Motor neuron (in vitro differentiated cells): ENCODE data around the gene ODAD3. TPM values are rescaled to one million over a fixed set of nuclear protein-coding genes. Genes with fewer than 3 reads are reported as not detected.
"Not testable (repeated sequence)": the region's sequence is repeated elsewhere in the genome, so short reads cannot be mapped to it uniquely, and the experiment has no call there.

Source experiments
- ATAC-seq, 8 experiments: fragments of 200-7000 bp; cut with Tn5 transposase; replicated peaks in 6 of 8; 2 replicates each; pipeline ENCODE4 v1.8.0; 2021; ENCODE audit warnings: mild to moderate bottlenecking in 8 of 8, moderate library complexity in 8 of 8
- H3K27ac ChIP-seq, 2 donors: fragments of 250-450 bp; sonication (Bioruptor Pico); 2 replicates each; pipeline ENCODE4 v1.9.0; 2021; ENCODE audit warnings: antibody characterized with exemption in 2 of 2, mild to moderate bottlenecking in 2 of 2, moderate library complexity in 1 of 2
- H3K4me1 ChIP-seq, 2 donors: fragments of 250-450 bp; sonication (Bioruptor Pico); replicated peaks in 1 of 2; 2 replicates each; pipeline ENCODE4 v1.6.1; 2021; ENCODE audit warnings: antibody characterized with exemption in 2 of 2, mild to moderate bottlenecking in 2 of 2, moderate library complexity in 1 of 2
- H3K4me3 ChIP-seq, 5 donors: fragments of 250-450 bp; sonication (Bioruptor Pico); 2 replicates each; pipeline ENCODE4 v1.9.0; 2021; ENCODE audit warnings: antibody characterized with exemption in 5 of 5, mild to moderate bottlenecking in 5 of 5, moderate library complexity in 4 of 5
- WGBS, 10 experiments: fragments of 450-650 bp; shearing (Covaris generic); methylation state at CpG; one replicate each; pipeline ENCODE4 v1.0.0; 2022; 5-methylcytosine and 5-hydroxymethylcytosine counted together
- in situ Hi-C, 9 experiments: fragments of 400-800 bp; cut with MboI; loops; one replicate each; pipeline ENCODE4 v1.15.0; 2021; ENCODE audit warnings: low sequenced_read_pairs in 9 of 9, low pct_unique_long_range_greater_than_20kb in 2 of 9; ENCODE audit not compliant: unreplicated experiment in 9 of 9
- total RNA-seq, 8 experiments: library from RNA; unstranded; fragments of 300-600 nt; gene quantifications; 2 replicates each; pipeline versions ENCODE4 v1.2.3 to v1.2.4, GENCODE V29; 2022

ODAD3 gene
- total RNA-seq, 8 experiments from 2014 or later, result 0.45 to 5.1 (median 1.6) TPM

DNA sequence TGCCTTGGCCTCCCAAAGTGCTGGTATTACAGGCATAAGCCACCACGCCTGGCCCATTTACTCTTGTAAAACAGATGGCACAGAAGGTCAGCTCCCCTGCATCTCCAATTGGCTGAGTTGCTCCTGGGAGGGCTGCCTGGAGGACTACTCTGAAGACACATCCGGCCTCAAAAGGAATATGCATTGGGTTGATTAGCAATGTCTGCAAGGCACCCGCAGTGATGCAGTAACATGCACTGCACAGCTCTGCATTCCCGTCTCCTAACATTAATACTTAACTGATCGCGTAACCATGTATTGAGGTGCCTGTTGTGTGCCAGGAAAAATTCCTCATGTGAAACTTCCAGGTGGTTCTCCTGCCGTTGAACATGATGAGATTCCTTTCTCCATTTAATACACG lies 40.9 kb upstream of the ODAD3 start:
- in situ Hi-C loops, result loop anchor here in 3 of 9 experiments (25.0 kb wide), 1 partner anchor 189 kb away; the partner anchor contains the start of gene TSPAN16 (in 3 of the 3)
- WGBS, 10 experiments, result 0 to 100% (median 80%) methylated on average over 1 to 8 of the region's 8 CpGs; no CpG with 5 or more reads in 2 of the 10 experiments
- Histone ChIP-seq H3K4me1 (peaks cover 0 to 8% of the 10 kb centered on the region in 2 donors), H3K27ac (no peak overlapping the region), H3K4me3 (no peak overlapping the region)
- peak in 1 of 8 experiments; percentile 14 for ATAC-seq

DNA sequence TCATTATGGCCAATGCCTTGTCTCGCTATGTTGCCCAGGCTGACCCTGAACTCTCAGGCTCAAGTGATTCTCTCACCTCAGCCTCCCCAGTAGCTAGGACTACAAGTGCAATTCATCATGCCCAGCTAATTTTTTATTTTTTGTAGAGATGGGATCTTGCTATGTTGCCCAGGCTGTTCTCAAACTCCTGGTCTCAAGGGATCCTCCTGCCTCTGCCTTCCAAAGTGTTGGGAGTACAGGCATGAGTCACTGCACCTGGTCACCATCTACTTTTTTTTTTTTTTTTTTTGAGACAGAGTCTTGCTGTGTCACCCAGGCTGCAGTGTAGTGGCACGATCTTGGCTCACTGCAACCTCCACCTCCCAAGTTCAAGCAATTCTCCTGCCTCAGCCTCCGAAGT lies 40.4 kb upstream of the ODAD3 start:
- in situ Hi-C loops, result loop anchor here in 3 of 9 experiments (25.0 kb wide), 1 partner anchor 188 kb away; the partner anchor contains the start of gene TSPAN16 (in 3 of the 3)
- ATAC-seq, H3K4me1 ChIP-seq, H3K27ac ChIP-seq, H3K4me3 ChIP-seq: not testable (repeated sequence)
- 60 to 100% (median 100%) methylated on average over 1 to 2 of the region's 3 CpGs; no CpG with 5 or more reads in 3 of the 10 experiments for WGBS, 10 experiments

- in situ Hi-C loops, result no loop called here
- ATAC-seq, result no peak
- WGBS, 10 experiments, result 0 to 95% (median 25%) methylated on average over 1 to 3 of the region's 4 CpGs; no CpG with 5 or more reads in 6 of the 10 experiments
- Histone ChIP-seq H3K4me3 (no peak overlapping the region), H3K4me1 (peaks cover 0 to 2% of the 10 kb centered on the region in 2 donors), H3K27ac (no peak overlapping the region)
These were observed 38.8 kb upstream of the ODAD3 start for GRCh38 chr19:11473725-11474124.

GRCh38 chr19:11468266-11468845 lies 33.4 kb upstream of the ODAD3 start:
- H3K27ac ChIP-seq, in situ Hi-C loops, H3K4me3 ChIP-seq: not testable (repeated sequence)
- 7 to 100% (median 72%) methylated on average over 1 to 8 of the region's 8 CpGs; no CpG with 5 or more reads in 1 of the 10 experiments for WGBS, 10 experiments
- ATAC-seq, result peak in 2 of 8 experiments; percentile 59 to 71
- peaks cover 9 to 13% of the 10 kb centered on the region in 2 donors for H3K4me1 ChIP-seq

DNA sequence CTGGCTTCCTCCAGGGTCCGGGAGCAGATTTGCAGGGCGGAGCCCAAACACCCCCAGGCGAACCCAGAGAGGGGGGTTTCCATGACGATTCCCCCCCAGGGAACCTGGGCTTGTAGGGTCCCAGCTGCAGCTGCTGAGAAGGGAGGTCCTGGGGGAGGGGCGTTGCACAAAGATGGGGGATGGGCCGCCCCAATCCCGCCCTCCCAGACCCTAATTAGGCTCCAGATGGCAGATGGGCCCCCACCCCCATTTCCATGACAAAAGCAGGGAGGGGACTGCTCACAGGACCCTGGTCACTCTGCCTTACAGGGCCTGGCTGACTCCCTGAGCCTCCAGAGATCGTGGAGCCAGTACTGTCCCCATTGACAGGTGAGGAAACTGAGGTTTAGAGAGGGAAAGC lies 30.7 kb upstream of the ODAD3 start:
- in situ Hi-C loops, result no loop called here
- H3K4me3 ChIP-seq, result no peak overlapping the region
- peak in 5 of 8 experiments; percentile 15 to 77 (median 58) for ATAC-seq
- H3K4me1 ChIP-seq, result peaks cover 9 to 13% of the 10 kb centered on the region in 2 donors
- WGBS, 10 experiments, result no CpG with 5 or more reads among the region's 8 CpGs
- peak overlapping the region in 1 of 2 donors; percentile 68 for H3K27ac ChIP-seq

DNA sequence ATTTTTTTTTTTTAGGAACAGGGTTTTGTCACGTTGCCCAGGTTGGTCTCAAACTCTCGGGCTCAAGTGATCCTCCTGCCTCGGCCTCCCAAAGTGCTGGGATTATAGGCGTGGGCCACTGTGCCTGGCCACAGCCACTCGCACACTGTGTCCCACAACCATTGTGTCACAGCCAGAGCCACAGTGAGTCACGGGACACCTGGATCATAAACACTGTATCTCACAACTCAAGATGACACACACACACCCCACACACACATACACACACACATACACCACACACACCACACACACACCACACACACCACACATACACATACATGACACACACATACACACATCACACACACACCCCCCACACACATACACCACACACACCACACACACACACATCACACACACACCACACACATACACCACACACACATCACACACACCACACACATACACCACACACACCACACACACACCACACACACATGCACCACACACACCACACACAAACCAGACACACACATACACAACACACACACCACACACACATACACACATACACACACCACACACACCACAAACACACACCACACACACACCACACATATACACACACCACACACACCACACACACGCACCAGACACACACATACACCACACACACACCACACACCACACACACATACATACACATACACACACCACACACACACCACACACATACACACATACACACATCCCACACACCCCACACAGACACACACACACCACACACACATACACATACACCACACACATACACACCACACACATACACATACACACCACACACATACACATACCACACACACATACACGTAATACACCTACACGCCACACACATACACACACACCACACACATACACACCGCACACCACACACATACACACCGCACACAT lies 29.7 kb upstream of the ODAD3 start:
- H3K4me3 ChIP-seq, result no peak overlapping the region
- 40 to 100% (median 74%) methylated on average over 2 to 6 of the region's 11 CpGs; no CpG with 5 or more reads in 4 of the 10 experiments for WGBS, 10 experiments
- peak in 4 of 8 experiments; percentile 9 to 20 (median 17) for ATAC-seq
- peaks cover 9 to 13% of the 10 kb centered on the region in 2 donors for H3K4me1 ChIP-seq
- H3K27ac ChIP-seq, result no peak overlapping the region
- in situ Hi-C loops, result no loop called here

DNA sequence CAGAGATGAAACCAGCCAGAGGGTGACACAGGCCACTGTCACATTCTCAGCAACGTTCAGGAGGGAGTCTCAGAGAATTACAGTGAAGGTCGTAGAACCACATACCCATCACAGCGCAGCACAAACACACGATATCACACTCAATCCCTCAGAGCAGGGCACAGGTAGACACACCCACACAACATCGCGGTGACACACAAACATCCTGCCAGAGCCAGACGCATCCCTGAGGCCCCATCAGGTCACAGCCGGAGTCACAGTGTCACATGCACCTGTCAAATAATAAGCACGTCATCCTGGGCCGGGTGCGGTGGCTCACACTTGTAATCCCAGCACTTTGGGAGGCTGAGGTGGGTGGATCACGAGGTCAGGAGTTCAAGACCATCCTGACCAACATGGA lies 28.5 kb upstream of the ODAD3 start:
- ATAC-seq, result no peak
- no peak overlapping the region for H3K27ac ChIP-seq
- peaks cover 9 to 13% of the 10 kb centered on the region in 2 donors for H3K4me1 ChIP-seq
- WGBS, 10 experiments, result 70 to 100% (median 89%) methylated on average over 1 to 6 of the region's 12 CpGs; no CpG with 5 or more reads in 2 of the 10 experiments
- no peak overlapping the region for H3K4me3 ChIP-seq
- in situ Hi-C loops, result no loop called here

DNA sequence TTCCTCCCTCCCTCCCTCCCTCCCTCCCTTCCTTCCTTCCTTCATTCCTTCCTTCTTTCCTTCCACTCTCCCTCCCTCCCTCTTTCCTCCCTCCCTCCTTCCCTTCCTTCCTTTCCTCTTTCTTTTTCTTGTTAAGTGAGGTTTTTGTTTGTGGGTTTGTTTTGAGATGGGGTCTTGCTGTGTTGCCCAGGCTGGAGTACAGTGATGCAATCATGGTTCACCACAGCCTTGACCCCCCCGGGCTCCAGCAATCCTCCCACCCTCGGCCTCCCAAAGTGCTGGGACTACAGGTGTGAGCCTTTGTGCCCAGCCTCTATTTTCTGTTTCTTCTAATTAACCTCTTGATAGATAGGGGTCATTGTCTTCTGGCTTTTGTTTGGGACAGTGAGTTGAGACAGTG lies 26.5 kb upstream of the ODAD3 start:
- Histone ChIP-seq H3K27ac (no peak overlapping the region), H3K4me1 (peaks cover 12 to 21% of the 10 kb centered on the region in 2 donors), H3K4me3 (no peak overlapping the region)
- WGBS, 10 experiments, result 100% methylated on average over 2 of the region's 2 CpGs; no CpG with 5 or more reads in 9 of the 10 experiments
- ATAC-seq, result no peak
- in situ Hi-C loops, result no loop called here

GRCh38 chr19:11460207-11460606 lies 25.3 kb upstream of the ODAD3 start:
- Histone ChIP-seq H3K27ac (no peak overlapping the region), H3K4me1 (peaks cover 5 to 8% of the 10 kb centered on the region in 2 donors), H3K4me3 (no peak overlapping the region)
- in situ Hi-C loops, result no loop called here
- 67 to 100% (median 80%) methylated on average over 1 of the region's 4 CpGs; no CpG with 5 or more reads in 7 of the 10 experiments for WGBS, 10 experiments
- ATAC-seq, result no peak

- WGBS, 10 experiments, result 65 to 93% (median 82%) methylated on average over 1 to 8 of the region's 11 CpGs; no CpG with 5 or more reads in 4 of the 10 experiments
- ATAC-seq, result peak in 1 of 8 experiments; percentile 9
- H3K4me3 ChIP-seq, H3K27ac ChIP-seq, in situ Hi-C loops, H3K4me1 ChIP-seq: not testable (repeated sequence)
These were observed 24.0 kb upstream of the ODAD3 start for GRCh38 chr19:11458912-11459311.

- 65 to 100% (median 88%) methylated on average over 1 to 5 of the region's 19 CpGs; no CpG with 5 or more reads in 6 of the 10 experiments for WGBS, 10 experiments
- no peak overlapping the region for H3K4me3 ChIP-seq
- no peak overlapping the region for H3K27ac ChIP-seq
- in situ Hi-C loops, result no loop called here
- peaks cover 3 to 10% of the 10 kb centered on the region in 2 donors for H3K4me1 ChIP-seq
- ATAC-seq, result peak in 1 of 8 experiments; percentile 3
These were observed 23.4 kb upstream of the ODAD3 start for GRCh38 chr19:11458236-11458900.

DNA sequence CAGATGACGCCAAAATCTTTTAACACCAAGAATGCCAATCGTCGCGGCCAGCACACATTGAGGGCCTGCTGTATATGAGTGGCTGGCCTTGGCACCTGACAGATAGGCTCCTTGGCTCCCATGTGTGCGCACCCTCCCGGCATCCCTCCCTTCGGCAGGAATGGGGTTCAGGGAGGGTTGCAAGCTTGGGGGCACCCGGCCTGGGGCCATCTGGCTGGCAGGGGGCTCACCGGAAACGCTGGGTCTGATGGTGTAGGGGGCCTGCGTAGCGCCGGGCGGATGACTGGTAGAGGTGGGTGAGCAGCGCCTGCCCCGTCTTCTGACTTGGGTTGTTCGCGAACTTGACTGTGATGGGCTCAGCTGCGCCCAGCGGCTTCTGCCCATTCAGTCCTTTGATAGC lies 22.9 kb upstream of the ODAD3 start:
- no peak for ATAC-seq
- in situ Hi-C loops, result no loop called here
- H3K27ac ChIP-seq, result no peak overlapping the region
- no peak overlapping the region for H3K4me3 ChIP-seq
- WGBS, 10 experiments, result 53 to 100% (median 88%) methylated on average over 1 to 9 of the region's 20 CpGs; no CpG with 5 or more reads in 6 of the 10 experiments
- peaks cover 8 to 15% of the 10 kb centered on the region in 2 donors for H3K4me1 ChIP-seq
